Activated CD4-positive, alpha-beta memory T cell treated with anti-CD3 and anti-CD28 coated beads for 36 hours (primary cell): ENCODE results near the gene RPA3. TPM values are rescaled to one million over a fixed set of nuclear protein-coding genes. Genes with fewer than 3 reads are reported as not detected.

ENCODE experiments used
- CTCF ChIA-PET: fragments of 350-600 bp; sonication (Branson Sonifier 250); formaldehyde crosslinking; loops from one replicate; lab custom pipeline; 2021; ENCODE audit warnings: antibody characterized with exemption, inconsistent platforms; lab: Charles Lee
- POLR2A ChIA-PET: fragments of 350-600 bp; sonication (Branson Sonifier 250); formaldehyde crosslinking; loops from one replicate; lab custom pipeline; 2021; ENCODE audit warnings: antibody characterized with exemption; lab: Charles Lee
- DNase-seq: peaks from one replicate; pipeline ENCODE4 v3.0.0-alpha.2; 2020
- H3K27ac Mint-ChIP-seq: one replicate; pipeline ENCODE4 v1.8.0; 2021; ENCODE audit warnings: mixed read lengths
- H3K27me3 Mint-ChIP-seq: one replicate; pipeline ENCODE4 v1.8.0; 2021; ENCODE audit warnings: mixed read lengths
- H3K36me3 Mint-ChIP-seq: one replicate; pipeline ENCODE4 v1.8.0; 2021; ENCODE audit warnings: mixed read lengths
- H3K4me1 Mint-ChIP-seq: one replicate; pipeline ENCODE4 v1.8.0; 2021; ENCODE audit warnings: low read depth, mixed read lengths
- H3K4me3 Mint-ChIP-seq: one replicate; pipeline ENCODE4 v1.8.0; 2021; ENCODE audit warnings: mild to moderate bottlenecking, mixed read lengths
- H3K9me3 Mint-ChIP-seq: one replicate; pipeline ENCODE4 v1.8.0; 2021; ENCODE audit warnings: mixed read lengths
- intact Hi-C: fragments of 100-400 bp; cut with micrococcal nuclease; formaldehyde crosslinking; loops from one replicate; pipeline ENCODE4 v1.15.1; 2023
- total RNA-seq, 2 experiments: library from RNA; stranded (reverse); gene quantifications; one replicate each; pipeline ENCODE4 v1.2.3, GENCODE V29; 2021

Gene RPA3
- total RNA-seq, 2 experiments from 2014 or later, result 214 to 220 TPM

DNA sequence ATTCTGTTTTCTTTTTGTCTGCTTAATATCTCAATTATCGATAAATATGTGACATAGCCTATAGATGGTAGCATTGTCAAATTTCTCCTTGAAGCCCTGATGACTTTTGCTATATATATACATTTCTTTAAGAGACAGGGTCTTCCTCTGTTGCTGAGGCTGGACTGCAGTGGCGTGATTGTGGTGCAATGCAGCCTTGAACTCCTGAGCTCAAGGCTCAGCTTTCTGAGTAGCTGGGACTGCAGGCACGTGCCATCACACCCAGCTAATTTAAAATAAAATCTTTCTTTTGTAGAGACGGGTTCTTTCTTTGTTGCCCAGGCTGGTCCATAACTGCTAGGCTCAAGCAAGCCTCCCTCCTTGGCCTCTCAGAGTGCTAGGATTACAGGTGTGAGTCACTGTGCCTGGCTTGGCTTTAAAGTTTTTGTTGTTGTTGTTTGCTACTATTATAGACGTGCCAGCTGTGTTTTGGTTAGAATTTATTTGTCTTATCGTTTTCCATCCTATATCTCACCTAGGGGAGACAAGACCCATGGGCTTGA is 70.8 kb downstream of the RPA3 start:
- H3K36me3 Mint-ChIP-seq, result peaks cover 23% of the 10 kb centered on the region
- H3K4me1 Mint-ChIP-seq, result peaks cover 37% of the 10 kb centered on the region
- no peak overlapping the region for H3K4me3 Mint-ChIP-seq
- DNase-seq, result no peak
- no peaks in the 10 kb centered on the region for H3K9me3 Mint-ChIP-seq
- CTCF ChIA-PET, result interaction anchor here (0.7 to 1.3 kb wide), 2 partner anchors 71 to 191 kb away, joined by 3 read pairs; partner anchors contain the start of gene RPA3
- no peak overlapping the region for H3K27ac Mint-ChIP-seq
- intact Hi-C loops, result no loop called here
- POLR2A ChIA-PET, result no interaction called here
- H3K27me3 Mint-ChIP-seq, result no peaks in the 10 kb centered on the region

DNA sequence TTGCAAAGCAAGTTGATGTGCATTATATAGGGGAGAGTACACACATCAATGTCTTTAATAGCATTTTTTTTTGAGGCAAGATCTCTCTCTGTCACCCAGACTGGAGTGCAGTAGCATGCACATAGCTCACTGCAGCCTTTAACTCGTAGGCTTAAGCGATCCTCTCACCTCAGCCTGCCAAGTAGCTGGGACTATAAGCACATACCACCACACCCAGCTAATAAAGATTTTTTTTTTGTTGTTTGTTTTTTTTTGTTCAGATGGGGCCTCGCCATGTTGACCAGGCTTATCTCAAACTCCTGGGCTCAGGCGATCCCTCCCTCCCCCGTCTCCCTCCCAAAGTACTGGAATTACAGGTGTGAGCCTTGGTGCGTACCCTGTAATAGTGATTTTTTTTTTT is 76.3 kb downstream of the RPA3 start:
- Mint-ChIP-seq H3K36me3 (peaks cover 31% of the 10 kb centered on the region), H3K27me3 (peaks cover 1% of the 10 kb centered on the region), H3K4me1 (peaks cover 47% of the 10 kb centered on the region), H3K9me3 (no peaks in the 10 kb centered on the region), H3K4me3 (peak overlapping the region; percentile 97), H3K27ac (peak overlapping the region; percentile 100)
- POLR2A ChIA-PET, result interaction anchor here (0.7 to 2.8 kb wide), 2 partner anchors 328 to 460 kb away, joined by 3 to 15 read pairs; partner anchors contain the start of gene C1GALT1
- intact Hi-C loops, result loop anchor here (5.0 kb wide), 1 partner anchor 120 kb away; no protein-coding TSS in a partner anchor
- CTCF ChIA-PET, result interaction anchor here (1.4 to 2.1 kb wide), 2 partner anchors 39 to 654 kb away, joined by 3 to 6 read pairs; no protein-coding TSS in a partner anchor
- DNase-seq, result no peak

DNA sequence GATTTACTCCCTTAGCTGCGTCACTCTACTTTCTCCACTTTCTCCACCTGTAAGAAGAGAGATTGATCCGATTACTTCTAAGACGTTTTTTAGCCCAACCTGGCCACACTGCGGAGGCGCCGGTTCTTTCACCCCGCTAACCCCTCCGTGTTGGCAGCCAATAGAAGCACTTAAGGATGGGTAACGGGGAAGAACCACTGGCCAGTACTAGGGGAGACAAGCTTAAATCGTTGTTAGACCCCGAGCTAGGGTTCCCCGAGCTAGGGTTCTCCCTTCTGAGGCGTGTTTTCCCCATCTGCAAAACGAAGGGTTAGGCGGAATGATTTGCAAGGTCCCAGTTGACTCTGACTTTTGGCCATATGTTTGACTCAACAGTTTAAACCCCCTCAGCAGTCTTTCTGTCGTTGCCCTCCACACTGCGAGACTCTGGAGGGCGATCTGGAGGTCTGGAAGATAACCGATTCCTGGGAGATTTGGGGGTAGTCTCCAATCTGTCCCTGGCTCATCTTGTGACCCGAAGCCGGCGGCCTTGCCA is 77.2 kb downstream of the RPA3 start:
- peaks cover 49% of the 10 kb centered on the region for H3K4me1 Mint-ChIP-seq
- H3K36me3 Mint-ChIP-seq, result peaks cover 29% of the 10 kb centered on the region
- intact Hi-C loops, result loop anchor here (1.0 to 5.0 kb wide), 8 partner anchors 30 to 535 kb away; partner anchors contain the start of genes C1GALT1, GLCCI1 and RPA3

DNA sequence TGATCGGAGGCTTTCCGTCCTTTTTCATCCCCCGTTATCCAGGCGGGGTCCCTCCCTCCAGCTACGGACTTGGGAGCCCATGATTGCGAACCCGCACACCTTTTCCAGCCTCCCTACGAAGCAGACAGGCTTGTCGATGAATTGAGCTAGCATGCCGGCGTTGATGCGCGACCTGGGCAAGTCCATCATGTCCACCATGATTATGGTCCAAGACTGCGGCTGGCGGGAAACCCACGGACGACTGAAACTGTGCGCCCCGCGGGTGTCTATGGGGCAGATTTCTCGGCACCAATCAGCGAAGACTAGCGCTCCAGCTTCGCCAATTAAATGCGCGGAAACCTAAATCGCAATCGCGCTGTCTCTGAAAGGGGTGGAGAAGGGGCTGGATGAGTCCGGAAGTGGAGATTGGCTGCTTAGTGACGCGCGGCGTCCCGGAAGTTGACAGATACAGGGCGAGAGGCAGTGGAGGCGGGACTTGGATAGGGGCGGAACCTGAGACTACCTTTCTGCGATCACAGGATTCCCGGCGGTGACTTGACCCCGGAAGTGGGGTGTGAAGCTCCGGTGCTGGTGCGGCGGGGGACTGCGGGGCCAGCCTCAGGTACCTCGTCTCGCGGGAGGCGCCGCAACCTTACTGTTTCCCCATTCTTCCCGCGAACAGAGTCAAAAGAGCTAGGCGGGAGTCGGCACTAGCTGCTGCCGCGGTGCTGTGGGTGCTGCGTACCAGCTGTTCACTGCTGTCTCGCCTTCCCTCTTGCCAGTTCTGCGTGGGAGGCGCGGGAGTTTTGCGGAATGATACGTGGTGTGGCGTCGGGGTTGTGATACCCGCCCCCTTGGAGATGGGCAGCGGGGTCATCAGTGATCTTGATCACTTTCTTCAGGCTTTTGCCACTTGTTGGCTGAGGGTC is 77.9 kb downstream of the RPA3 start, which contains the start of gene UMAD1:
Gene UMAD1 (plus strand): TSS at position 532 of the 908 bp plus-strand sequence. CDS start 32,620 bp downstream, outside the sequence.
- intact Hi-C loops, result loop anchor here (1.0 to 5.0 kb wide), 8 partner anchors 31 to 536 kb away; partner anchors contain the start of genes C1GALT1, GLCCI1 and RPA3
- Mint-ChIP-seq H3K27ac (peak within 1 kb of the TSS; percentile 100), H3K36me3 (peaks cover 27% of the 10 kb centered on the region), H3K4me3 (peak within 1 kb of the TSS; percentile 97), H3K4me1 (peaks cover 45% of the 10 kb centered on the region), H3K27me3 (peaks cover 1% of the 10 kb centered on the region), H3K9me3 (no peaks in the 10 kb centered on the region)
- peak; percentile 99 for DNase-seq
- CTCF ChIA-PET, result interaction anchor here (0.5 to 2.1 kb wide), 9 partner anchors 41 to 656 kb away, joined by 3 to 6 read pairs (median 3); no protein-coding TSS in a partner anchor
- POLR2A ChIA-PET, result interaction anchor here (0.6 to 2.8 kb wide), 18 partner anchors 13 to 537 kb away, joined by 3 to 25 read pairs (median 4); partner anchors contain the start of genes C1GALT1, GLCCI1 and RPA3

More for the DNA sequence above, 77.2 kb downstream of the RPA3 start:
- H3K9me3 Mint-ChIP-seq, result no peaks in the 10 kb centered on the region
- ChIA-PET POLR2A (interaction anchor here (0.9 to 2.8 kb wide), 13 partner anchors 12 to 536 kb away, joined by 3 to 25 read pairs (median 4); partner anchors contain the start of genes C1GALT1 and GLCCI1), CTCF (interaction anchor here (0.8 to 2.1 kb wide), 7 partner anchors 40 to 655 kb away, joined by 3 to 6 read pairs (median 3); no protein-coding TSS in a partner anchor)
- peak overlapping the region; percentile 100 for H3K27ac Mint-ChIP-seq
- H3K27me3 Mint-ChIP-seq, result peaks cover 1% of the 10 kb centered on the region
- peak overlapping the region; percentile 97 for H3K4me3 Mint-ChIP-seq
- DNase-seq, result no peak

DNA sequence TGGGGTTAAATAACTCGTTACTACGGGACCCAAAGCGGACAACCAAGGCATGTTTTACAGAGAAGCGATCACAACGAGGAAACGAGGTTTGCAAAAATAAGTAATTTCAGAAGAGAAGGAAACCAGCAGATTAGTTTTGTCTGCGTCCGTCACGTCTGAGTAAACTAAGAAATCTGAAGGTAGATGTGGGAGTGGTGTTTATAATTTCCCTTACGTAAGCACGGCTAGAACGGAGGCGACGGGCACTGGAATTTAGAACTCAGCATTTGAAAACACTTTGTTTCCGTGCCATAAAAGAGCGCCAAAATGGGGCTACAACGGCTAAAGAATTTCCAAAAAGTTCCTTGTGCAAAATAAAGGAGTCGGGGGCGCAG is 78.6 kb downstream of the RPA3 start:
- H3K27me3 Mint-ChIP-seq, result peaks cover 1% of the 10 kb centered on the region
- peak overlapping the region; percentile 97 for H3K4me3 Mint-ChIP-seq
- peaks cover 29% of the 10 kb centered on the region for H3K36me3 Mint-ChIP-seq
- ChIA-PET POLR2A (interaction anchor here (0.6 to 2.8 kb wide), 14 partner anchors 32 to 486 kb away, joined by 3 to 25 read pairs (median 6); partner anchors contain the start of genes C1GALT1, GLCCI1 and RPA3), CTCF (interaction anchor here (0.5 to 1.8 kb wide), 6 partner anchors 42 to 656 kb away, joined by 3 to 5 read pairs (median 3); no protein-coding TSS in a partner anchor)
- H3K27ac Mint-ChIP-seq, result peak overlapping the region; percentile 100
- peak; percentile 71 for DNase-seq
- H3K4me1 Mint-ChIP-seq, result peaks cover 45% of the 10 kb centered on the region
- intact Hi-C loops, result loop anchor here (1.0 to 5.0 kb wide), 6 partner anchors 71 to 495 kb away; partner anchors contain the start of genes GLCCI1 and RPA3
- no peaks in the 10 kb centered on the region for H3K9me3 Mint-ChIP-seq

DNA sequence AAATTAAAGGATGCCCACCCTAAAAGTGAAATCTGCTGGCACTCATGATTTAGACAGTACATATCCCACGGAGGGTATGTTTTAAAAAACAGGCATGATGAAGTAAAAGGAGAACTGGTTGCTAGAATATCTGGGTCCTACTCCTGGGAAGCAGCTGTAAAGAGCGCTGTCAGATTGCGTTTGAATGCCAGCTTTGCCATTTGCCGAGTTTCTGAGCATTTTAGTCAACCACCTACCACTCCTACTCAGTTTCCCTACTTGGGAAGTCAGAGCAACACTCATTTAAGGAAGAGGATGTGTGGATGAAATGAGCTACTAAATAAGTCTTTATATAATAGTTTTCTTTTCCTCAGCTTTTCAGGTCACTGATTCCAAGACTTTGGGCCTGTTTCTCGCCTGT is 79.0 kb downstream of the RPA3 start:
- peak overlapping the region; percentile 97 for H3K4me3 Mint-ChIP-seq
- H3K27ac Mint-ChIP-seq, result peak overlapping the region; percentile 100
- peak; percentile 21 for DNase-seq
- no peaks in the 10 kb centered on the region for H3K9me3 Mint-ChIP-seq
- intact Hi-C loops, result loop anchor here (1.0 kb wide), 1 partner anchor 70 kb away; no protein-coding TSS in a partner anchor
- ChIA-PET CTCF (interaction anchor here (0.5 to 1.8 kb wide), 7 partner anchors 28 to 657 kb away, joined by 3 to 5 read pairs (median 3); no protein-coding TSS in a partner anchor), POLR2A (interaction anchor here (0.6 to 2.8 kb wide), 10 partner anchors 32 to 482 kb away, joined by 3 to 25 read pairs (median 5); partner anchors contain the start of genes C1GALT1 and GLCCI1)
- H3K27me3 Mint-ChIP-seq, result peaks cover 1% of the 10 kb centered on the region
- peaks cover 41% of the 10 kb centered on the region for H3K4me1 Mint-ChIP-seq
- H3K36me3 Mint-ChIP-seq, result peaks cover 29% of the 10 kb centered on the region

DNA sequence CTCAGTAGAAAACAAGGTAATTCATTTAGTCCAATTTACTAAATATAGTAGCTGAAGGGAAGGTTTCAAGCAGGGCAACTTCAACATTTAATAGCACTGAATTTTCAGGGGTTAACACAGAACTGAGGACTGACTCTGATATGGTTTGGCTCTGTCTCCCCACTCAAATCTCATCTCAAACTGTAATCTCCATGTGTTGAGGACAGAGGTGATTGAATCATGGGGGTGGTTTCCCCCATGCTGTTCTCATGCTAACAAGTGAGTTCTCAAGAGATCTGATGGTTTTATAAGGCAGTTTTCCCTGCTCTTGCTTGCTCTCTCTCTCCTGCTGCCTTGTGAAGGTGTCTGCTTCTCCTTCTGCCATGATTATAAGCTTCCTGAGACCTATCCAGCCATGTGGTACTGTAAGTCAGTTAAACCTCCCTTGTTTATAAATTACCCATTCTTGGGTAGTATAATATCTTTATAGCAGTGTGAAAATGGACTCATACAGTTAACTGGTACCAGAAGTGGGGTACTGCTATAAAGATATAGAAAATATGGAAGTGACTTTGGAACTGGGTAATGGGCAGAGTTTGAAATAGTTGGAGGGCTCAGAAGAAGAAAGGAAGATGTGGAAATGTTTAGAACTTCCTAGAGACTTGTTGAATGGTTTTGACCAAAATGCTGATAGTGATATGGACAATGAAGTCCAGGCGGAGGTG is 87.6 kb downstream of the RPA3 start:
- Mint-ChIP-seq H3K4me3 (no peak overlapping the region), H3K9me3 (peaks cover 18% of the 10 kb centered on the region), H3K27me3 (no peaks in the 10 kb centered on the region), H3K36me3 (peaks cover 10% of the 10 kb centered on the region), H3K27ac (no peak overlapping the region), H3K4me1 (no peaks in the 10 kb centered on the region)
- POLR2A ChIA-PET, result no interaction called here
- DNase-seq, result no peak
- intact Hi-C loops, result no loop called here
- CTCF ChIA-PET, result no interaction called here

DNA sequence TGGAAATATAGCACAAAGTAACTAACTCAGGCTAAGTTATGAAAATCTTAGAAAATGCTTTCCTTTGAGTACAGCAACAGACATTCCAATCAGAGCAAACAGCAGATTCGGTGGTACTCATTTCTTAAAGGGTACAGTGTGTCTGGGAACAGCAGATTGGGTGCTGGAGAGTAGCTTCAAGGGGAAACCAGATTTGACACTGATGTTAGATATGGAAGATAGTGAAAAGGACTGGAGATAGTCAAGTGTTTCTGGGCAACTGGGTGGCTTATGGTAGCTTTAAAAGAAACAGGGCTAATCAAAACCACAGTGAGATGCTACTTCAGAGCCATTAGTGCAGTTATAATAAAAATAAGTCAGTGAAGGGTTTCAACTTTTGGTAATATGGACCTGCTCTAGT is 89.9 kb downstream of the RPA3 start:
- no peak overlapping the region for H3K4me3 Mint-ChIP-seq
- H3K36me3 Mint-ChIP-seq, result peaks cover 8% of the 10 kb centered on the region
- peaks cover 19% of the 10 kb centered on the region for H3K9me3 Mint-ChIP-seq
- H3K4me1 Mint-ChIP-seq, result no peaks in the 10 kb centered on the region
- DNase-seq, result no peak
- ChIA-PET POLR2A (no interaction called here), CTCF (no interaction called here)
- intact Hi-C loops, result no loop called here
- no peak overlapping the region for H3K27ac Mint-ChIP-seq
- H3K27me3 Mint-ChIP-seq, result no peaks in the 10 kb centered on the region

DNA sequence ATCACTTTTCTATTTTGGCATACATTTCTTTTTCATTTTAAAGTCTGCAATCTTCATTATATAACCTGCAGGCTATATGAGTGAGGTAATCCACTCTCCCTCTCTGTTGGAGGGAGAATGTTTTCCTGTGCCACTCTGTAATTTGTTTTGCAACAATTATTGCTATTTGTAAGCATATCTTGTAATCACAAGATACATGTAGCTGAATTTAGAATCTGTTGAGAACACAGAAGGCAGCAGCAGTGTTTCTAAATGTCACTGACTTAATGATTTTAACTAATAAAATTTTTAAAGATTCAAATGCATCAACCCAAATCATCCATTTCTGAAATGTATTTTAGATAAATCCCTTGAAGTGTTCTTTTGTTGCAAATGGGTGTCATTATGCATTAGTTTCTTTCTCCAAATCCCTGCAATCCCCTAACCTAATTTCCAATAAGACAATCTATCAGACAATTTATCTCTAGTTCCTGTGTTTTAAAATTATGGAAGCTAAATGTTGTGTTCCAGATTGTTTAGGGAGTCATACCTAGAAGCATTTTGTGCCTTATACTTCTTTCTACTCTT is 97.7 kb downstream of the RPA3 start:
- ChIA-PET CTCF (no interaction called here), POLR2A (no interaction called here)
- peaks cover under 1% of the 10 kb centered on the region for H3K9me3 Mint-ChIP-seq

DNA sequence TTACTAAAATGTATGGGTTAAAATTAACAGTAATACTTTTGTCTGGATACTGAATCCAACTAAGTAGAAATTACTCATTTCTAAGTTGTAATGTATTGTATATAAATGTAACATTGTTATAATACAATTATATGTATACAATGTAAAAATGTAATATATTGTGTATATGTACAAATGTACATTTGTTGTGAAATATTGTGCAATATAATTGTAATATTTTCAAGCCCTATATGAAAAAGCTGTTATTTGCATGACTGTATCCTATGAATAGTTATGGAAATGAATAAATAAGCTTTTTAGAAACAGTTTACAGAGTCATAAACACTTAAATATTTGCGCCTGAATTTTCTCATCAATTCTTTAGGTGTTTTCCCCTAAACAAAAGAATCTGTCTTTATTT is 98.2 kb downstream of the RPA3 start:
- POLR2A ChIA-PET, result no interaction called here
- Mint-ChIP-seq H3K27me3 (no peaks in the 10 kb centered on the region), H3K36me3 (no peaks in the 10 kb centered on the region), H3K9me3 (no peaks in the 10 kb centered on the region), H3K4me3 (no peak overlapping the region), H3K4me1 (peaks cover 5% of the 10 kb centered on the region), H3K27ac (no peak overlapping the region)
- no peak for DNase-seq
- CTCF ChIA-PET, result no interaction called here
- intact Hi-C loops, result no loop called here

More for the DNA sequence above, 97.7 kb downstream of the RPA3 start:
- Mint-ChIP-seq H3K4me3 (no peak overlapping the region), H3K4me1 (peaks cover 5% of the 10 kb centered on the region), H3K27me3 (no peaks in the 10 kb centered on the region), H3K36me3 (peaks cover under 1% of the 10 kb centered on the region), H3K27ac (no peak overlapping the region)
- intact Hi-C loops, result no loop called here
- DNase-seq, result no peak
